ENCODE measurements around the gene GRM7.

DNA sequence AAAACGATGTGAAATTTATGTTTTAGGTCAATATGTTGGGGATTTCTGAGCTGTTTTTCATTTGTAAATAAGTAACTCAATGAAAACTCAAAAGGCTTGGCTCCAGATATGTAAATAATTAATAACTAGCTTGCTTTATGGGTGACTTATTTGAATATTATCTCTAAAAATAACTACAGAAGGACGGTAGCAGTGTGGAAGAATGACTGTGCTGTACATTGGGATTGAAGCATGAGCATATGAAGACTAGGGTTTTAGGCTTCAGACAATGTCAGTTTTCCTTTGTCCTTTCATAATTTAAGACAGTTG lies 343.9 kb downstream of the GRM7 start:
- TF ChIP-seq, protein P1, sequence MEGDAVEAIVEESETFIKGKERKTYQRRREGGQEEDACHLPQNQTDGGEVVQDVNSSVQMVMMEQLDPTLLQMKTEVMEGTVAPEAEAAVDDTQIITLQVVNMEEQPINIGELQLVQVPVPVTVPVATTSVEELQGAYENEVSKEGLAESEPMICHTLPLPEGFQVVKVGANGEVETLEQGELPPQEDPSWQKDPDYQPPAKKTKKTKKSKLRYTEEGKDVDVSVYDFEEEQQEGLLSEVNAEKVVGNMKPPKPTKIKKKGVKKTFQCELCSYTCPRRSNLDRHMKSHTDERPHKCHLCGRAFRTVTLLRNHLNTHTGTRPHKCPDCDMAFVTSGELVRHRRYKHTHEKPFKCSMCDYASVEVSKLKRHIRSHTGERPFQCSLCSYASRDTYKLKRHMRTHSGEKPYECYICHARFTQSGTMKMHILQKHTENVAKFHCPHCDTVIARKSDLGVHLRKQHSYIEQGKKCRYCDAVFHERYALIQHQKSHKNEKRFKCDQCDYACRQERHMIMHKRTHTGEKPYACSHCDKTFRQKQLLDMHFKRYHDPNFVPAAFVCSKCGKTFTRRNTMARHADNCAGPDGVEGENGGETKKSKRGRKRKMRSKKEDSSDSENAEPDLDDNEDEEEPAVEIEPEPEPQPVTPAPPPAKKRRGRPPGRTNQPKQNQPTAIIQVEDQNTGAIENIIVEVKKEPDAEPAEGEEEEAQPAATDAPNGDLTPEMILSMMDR (conservative IDR thresholded peaks at IDR 0.05; ENCODE audit: low read depth, low read length) = no peak
- TF ChIP-seq RAD21 (IDR thresholded peaks at IDR 0.05; ENCODE audit: low read length) (no peak), POLR2A (IDR thresholded peaks at IDR 0.05; ENCODE audit: low read depth, low read length) (no peak), RFX5 (IDR thresholded peaks at IDR 0.05; ENCODE audit: low read depth, low read length) (no peak), CEBPB (IDR thresholded peaks at IDR 0.05; ENCODE audit: low read depth, low read length) (no peak), SMC3 (IDR thresholded peaks at IDR 0.05; ENCODE audit: low read depth, low read length) (no peak), RCOR1 (IDR thresholded peaks at IDR 0.05; ENCODE audit: insufficient replicate concordance, low read length) (no peak), MXI1 (IDR thresholded peaks at IDR 0.05; ENCODE audit: borderline replicate concordance, low read depth, low read length) (no peak), FOS (IDR thresholded peaks at IDR 0.05; ENCODE audit: low read depth, low read length) (no peak), MAZ (IDR thresholded peaks at IDR 0.05; ENCODE audit: borderline replicate concordance, low read depth, low read length) (no peak)
- TF ChIP-seq, protein P2, sequence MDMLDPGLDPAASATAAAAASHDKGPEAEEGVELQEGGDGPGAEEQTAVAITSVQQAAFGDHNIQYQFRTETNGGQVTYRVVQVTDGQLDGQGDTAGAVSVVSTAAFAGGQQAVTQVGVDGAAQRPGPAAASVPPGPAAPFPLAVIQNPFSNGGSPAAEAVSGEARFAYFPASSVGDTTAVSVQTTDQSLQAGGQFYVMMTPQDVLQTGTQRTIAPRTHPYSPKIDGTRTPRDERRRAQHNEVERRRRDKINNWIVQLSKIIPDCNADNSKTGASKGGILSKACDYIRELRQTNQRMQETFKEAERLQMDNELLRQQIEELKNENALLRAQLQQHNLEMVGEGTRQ (IDR thresholded peaks at IDR 0.05; ENCODE audit: low read depth, low read length) = no peak
- TF ChIP-seq, protein P3, sequence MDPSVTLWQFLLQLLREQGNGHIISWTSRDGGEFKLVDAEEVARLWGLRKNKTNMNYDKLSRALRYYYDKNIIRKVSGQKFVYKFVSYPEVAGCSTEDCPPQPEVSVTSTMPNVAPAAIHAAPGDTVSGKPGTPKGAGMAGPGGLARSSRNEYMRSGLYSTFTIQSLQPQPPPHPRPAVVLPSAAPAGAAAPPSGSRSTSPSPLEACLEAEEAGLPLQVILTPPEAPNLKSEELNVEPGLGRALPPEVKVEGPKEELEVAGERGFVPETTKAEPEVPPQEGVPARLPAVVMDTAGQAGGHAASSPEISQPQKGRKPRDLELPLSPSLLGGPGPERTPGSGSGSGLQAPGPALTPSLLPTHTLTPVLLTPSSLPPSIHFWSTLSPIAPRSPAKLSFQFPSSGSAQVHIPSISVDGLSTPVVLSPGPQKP (IDR thresholded peaks at IDR 0.05; ENCODE audit: borderline replicate concordance, low read depth, low read length) = no peak

Data from IMR-90 (cell line).